Measurements from ENCODE around the gene EXOC2.
A peak's percentile ranks its signal among the peaks of the same experiment; 100 is the strongest.

The EXOC2 gene

GRCh38 chr6:692858-693722, at the start of gene EXOC2:
Gene EXOC2 (minus strand): TSS chr6:693139. CDS start chr6:637818, 55,321 bp downstream.
- DNase-seq = peak; percentile 94

GRCh38 chr6:741410-742339, 48.7 kb upstream of the EXOC2 start:
- DNase-seq = no peak

- no peak for DNase-seq
Measured at GRCh38 chr6:736657-737446, 43.9 kb upstream of the EXOC2 start.

GRCh38 chr6:733431-734219, 40.7 kb upstream of the EXOC2 start:
- no peak for DNase-seq

- DNase-seq = no peak
Measured at GRCh38 chr6:731924-732323, 39.0 kb upstream of the EXOC2 start.

- no peak for DNase-seq
Measured at GRCh38 chr6:729606-730320, 36.8 kb upstream of the EXOC2 start.

GRCh38 chr6:727856-728255, 34.9 kb upstream of the EXOC2 start:
- no peak for DNase-seq

- DNase-seq = peak; percentile 6
Measured at GRCh38 chr6:723540-723939, 30.6 kb upstream of the EXOC2 start.

GRCh38 chr6:722608-723007, 29.7 kb upstream of the EXOC2 start:
- no peak for DNase-seq

- DNase-seq = peak; percentile 84
Measured at GRCh38 chr6:722077-722524, 29.2 kb upstream of the EXOC2 start.

GRCh38 chr6:718345-718744, 25.4 kb upstream of the EXOC2 start:
- DNase-seq = no peak

- no peak for DNase-seq
Measured at GRCh38 chr6:717135-717534, 24.2 kb upstream of the EXOC2 start.

- no peak for DNase-seq
Measured at GRCh38 chr6:715709-716491, 23.0 kb upstream of the EXOC2 start.

GRCh38 chr6:714100-714499, 21.2 kb upstream of the EXOC2 start:
- DNase-seq = no peak

- DNase-seq = no peak
Measured at GRCh38 chr6:713351-713750, 20.4 kb upstream of the EXOC2 start.

- DNase-seq = no peak
Measured at GRCh38 chr6:712805-713204, 19.9 kb upstream of the EXOC2 start.

- DNase-seq = no peak
Measured at GRCh38 chr6:711925-712324, 19.0 kb upstream of the EXOC2 start.

- DNase-seq = peak; percentile 60
Measured at GRCh38 chr6:710601-711571, 17.9 kb upstream of the EXOC2 start.

- no peak for DNase-seq
Measured at GRCh38 chr6:709471-710056, 16.6 kb upstream of the EXOC2 start.
